ENCODE results near the gene SNAP25. TPM values are rescaled to one million over a fixed set of nuclear protein-coding genes. Genes with fewer than 3 reads are reported as not detected.

SNAP25 gene
- total RNA-seq, 1 donor from 2014 or later = 1.9 TPM

- H3K9me3 ChIP-seq = no peaks in the 10 kb centered on the region
Observed at GRCh38 chr20:10313215-10313614, 94.6 kb downstream of the SNAP25 start.

GRCh38 chr20:10313701-10314100 lies 95.1 kb downstream of the SNAP25 start:
- H3K27ac ChIP-seq = no peak overlapping the region
- TF ChIP-seq CTCF (IDR thresholded peaks at IDR 0.05) = no peak
- no peaks in the 10 kb centered on the region for H3K27me3 ChIP-seq
- H3K4me1 ChIP-seq = no peaks in the 10 kb centered on the region
- H3K36me3 ChIP-seq = no peaks in the 10 kb centered on the region
- H3K9me3 ChIP-seq = no peaks in the 10 kb centered on the region
- ATAC-seq (no peak), DNase-seq (no peak)
- intact Hi-C loops (cut with DNase I) = no loop called here
- no peak overlapping the region for H3K4me3 ChIP-seq

More at GRCh38 chr20:10313215-10313614, 94.6 kb downstream of the SNAP25 start:
- TF ChIP-seq CTCF (IDR thresholded peaks at IDR 0.05) = no peak
- DNase-seq (no peak), ATAC-seq (no peak)
- intact Hi-C loops (cut with DNase I) = no loop called here
- Histone ChIP-seq H3K27me3 (no peaks in the 10 kb centered on the region), H3K4me3 (no peak overlapping the region), H3K4me1 (no peaks in the 10 kb centered on the region), H3K36me3 (no peaks in the 10 kb centered on the region), H3K27ac (no peak overlapping the region)

- H3K4me3 ChIP-seq = no peak overlapping the region
- intact Hi-C loops (cut with DNase I) = no loop called here
- H3K36me3 ChIP-seq = no peaks in the 10 kb centered on the region
- no peak for TF ChIP-seq CTCF (IDR thresholded peaks at IDR 0.05)
- H3K4me1 ChIP-seq = no peaks in the 10 kb centered on the region
- H3K9me3 ChIP-seq = no peaks in the 10 kb centered on the region
- H3K27ac ChIP-seq = no peak overlapping the region
- DNase-seq (no peak), ATAC-seq (no peak)
- no peaks in the 10 kb centered on the region for H3K27me3 ChIP-seq
Observed at GRCh38 chr20:10314198-10314597, 95.6 kb downstream of the SNAP25 start.

- Histone ChIP-seq H3K4me3 (no peak overlapping the region), H3K4me1 (no peaks in the 10 kb centered on the region), H3K27ac (no peak overlapping the region), H3K27me3 (no peaks in the 10 kb centered on the region), H3K36me3 (no peaks in the 10 kb centered on the region), H3K9me3 (no peaks in the 10 kb centered on the region)
- no peak for TF ChIP-seq CTCF (IDR thresholded peaks at IDR 0.05)
- DNase-seq (no peak), ATAC-seq (no peak)
- intact Hi-C loops (cut with DNase I) = no loop called here
Observed at GRCh38 chr20:10315138-10315537, 96.5 kb downstream of the SNAP25 start.

GRCh38 chr20:10316582-10316981 lies 98.0 kb downstream of the SNAP25 start:
- no peak overlapping the region for H3K4me3 ChIP-seq
- no peaks in the 10 kb centered on the region for H3K36me3 ChIP-seq
- no peaks in the 10 kb centered on the region for H3K9me3 ChIP-seq
- DNase-seq (no peak), ATAC-seq (no peak)
- H3K27me3 ChIP-seq = no peaks in the 10 kb centered on the region
- H3K4me1 ChIP-seq = no peaks in the 10 kb centered on the region
- peak; percentile 17 for TF ChIP-seq CTCF (IDR thresholded peaks at IDR 0.05)
- no peak overlapping the region for H3K27ac ChIP-seq
- intact Hi-C loops (cut with DNase I) = no loop called here
